Vagina (tissue), 2 donors: Measurements from ENCODE around the gene MEPE. TPM values are rescaled to one million over a fixed set of nuclear protein-coding genes. Genes with fewer than 3 reads are reported as not detected.

ENCODE experiments used
- DNase-seq, 2 donors: peaks; one replicate each; pipeline ENCODE4 v3.0.0-alpha.2; 2017; ENCODE audit errors: extremely low spot score in 2 of 2
- H3K27ac ChIP-seq: fragments of 200-600 bp; sonication (generic); one replicate; pipeline ENCODE4 v1.5.1; 2019
- H3K27me3 ChIP-seq: fragments of 200-600 bp; sonication (generic); one replicate; pipeline ENCODE4 v1.5.1; 2019
- H3K36me3 ChIP-seq, 2 donors: fragments of 200-600 bp; sonication (generic); one replicate each; pipeline ENCODE4 v1.5.1; 2017 to 2019
- H3K4me1 ChIP-seq: fragments of 200-600 bp; sonication (generic); one replicate; pipeline ENCODE4 v1.5.1; 2019
- H3K4me3 ChIP-seq, 2 donors: fragments of 200-600 bp; sonication (generic); 1 replicate in 1 of 2; 2 replicates in 1 of 2; pipeline ENCODE4 v1.5.1; 2016 to 2019
- H3K9me3 ChIP-seq: fragments of 200-600 bp; sonication (generic); one replicate; pipeline ENCODE4 v1.5.1; 2019
- POLR2A ChIP-seq, 2 donors: fragments of 450-650 bp; IDR thresholded peaks; one replicate each; pipeline ENCODE4 v1.6.1; 2017; ENCODE audit warnings: antibody characterized with exemption in 2 of 2, mild to moderate bottlenecking in 2 of 2, moderate library complexity in 2 of 2
- POLR2AphosphoS5 ChIP-seq, 2 donors: sonication (generic); formaldehyde crosslinking; IDR thresholded peaks; one replicate each; pipeline ENCODE4 v1.9.0; 2017; ENCODE audit warnings: antibody characterized with exemption in 2 of 2, mild to moderate bottlenecking in 2 of 2, low read depth in 1 of 2; ENCODE audit not compliant: insufficient read depth in 1 of 2
- intact Hi-C: fragments of 100-400 bp; cut with DNase I; formaldehyde crosslinking; loops from one replicate; pipeline ENCODE4 v1.15.1; 2023
- total RNA-seq: library from RNA; depleted of rRNA; stranded (reverse); fragments of >200 nt; gene quantifications from one replicate; pipeline ENCODE4 v1.2.3, GENCODE V29; 2016
- TF ChIP-seq, protein P1 (sequence below), 3 experiments: fragments of 450-650 bp in 2 of 3; fragments of 200-600 bp in 1 of 3; sonication (generic) in 1 of 3; IDR thresholded peaks; one replicate each; pipeline ENCODE4 v1.5.1; 2017 to 2019; ENCODE audit warnings: antibody characterized with exemption in 3 of 3, mild to moderate bottlenecking in 2 of 3, moderate library complexity in 2 of 3

MEPE gene
- total RNA-seq, 1 donor from 2014 or later = not detected

- TF ChIP-seq POLR2A (IDR thresholded peaks at IDR 0.05) (no peak), POLR2AphosphoS5 (IDR thresholded peaks at IDR 0.05; ENCODE audit: insufficient read depth in 1 of 2, low read depth in 1 of 2) (no peak)
- TF ChIP-seq, protein P1, sequence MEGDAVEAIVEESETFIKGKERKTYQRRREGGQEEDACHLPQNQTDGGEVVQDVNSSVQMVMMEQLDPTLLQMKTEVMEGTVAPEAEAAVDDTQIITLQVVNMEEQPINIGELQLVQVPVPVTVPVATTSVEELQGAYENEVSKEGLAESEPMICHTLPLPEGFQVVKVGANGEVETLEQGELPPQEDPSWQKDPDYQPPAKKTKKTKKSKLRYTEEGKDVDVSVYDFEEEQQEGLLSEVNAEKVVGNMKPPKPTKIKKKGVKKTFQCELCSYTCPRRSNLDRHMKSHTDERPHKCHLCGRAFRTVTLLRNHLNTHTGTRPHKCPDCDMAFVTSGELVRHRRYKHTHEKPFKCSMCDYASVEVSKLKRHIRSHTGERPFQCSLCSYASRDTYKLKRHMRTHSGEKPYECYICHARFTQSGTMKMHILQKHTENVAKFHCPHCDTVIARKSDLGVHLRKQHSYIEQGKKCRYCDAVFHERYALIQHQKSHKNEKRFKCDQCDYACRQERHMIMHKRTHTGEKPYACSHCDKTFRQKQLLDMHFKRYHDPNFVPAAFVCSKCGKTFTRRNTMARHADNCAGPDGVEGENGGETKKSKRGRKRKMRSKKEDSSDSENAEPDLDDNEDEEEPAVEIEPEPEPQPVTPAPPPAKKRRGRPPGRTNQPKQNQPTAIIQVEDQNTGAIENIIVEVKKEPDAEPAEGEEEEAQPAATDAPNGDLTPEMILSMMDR (IDR thresholded peaks at IDR 0.05) = peak; percentile 26 to 73 (median 72)
- Histone ChIP-seq H3K27me3 (no peaks in the 10 kb centered on the region), H3K4me1 (no peaks in the 10 kb centered on the region), H3K27ac (peak overlapping the region; percentile 16), H3K4me3 (no peak overlapping the region), H3K36me3 (no peaks in the 10 kb centered on the region), H3K9me3 (no peaks in the 10 kb centered on the region)
- intact Hi-C loops = no loop called here
- no peak for DNase-seq
Measured at GRCh38 chr4:87838890-87839591, 6.3 kb downstream of the MEPE start.

DNA sequence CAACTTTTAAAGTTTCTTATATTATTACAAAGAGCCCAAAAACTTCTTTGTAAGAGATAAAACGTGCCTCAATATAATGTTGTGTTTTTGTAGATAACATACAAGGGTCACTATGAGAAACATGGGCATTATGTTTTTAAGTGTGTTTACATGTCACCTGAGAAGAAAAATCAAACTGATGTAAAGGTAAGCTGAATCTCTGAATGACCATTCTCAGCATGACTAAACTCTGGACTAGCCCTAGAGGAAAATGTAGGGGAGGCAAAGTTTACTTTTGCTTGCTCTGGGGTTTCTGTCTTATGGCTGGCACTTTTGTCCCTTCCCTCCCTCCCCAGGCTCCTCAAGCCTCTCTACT lies 6.8 kb downstream of the MEPE start:
- intact Hi-C loops = no loop called here
- H3K27me3 ChIP-seq = no peaks in the 10 kb centered on the region
- H3K4me3 ChIP-seq = no peak overlapping the region
- no peaks in the 10 kb centered on the region for H3K36me3 ChIP-seq
- no peaks in the 10 kb centered on the region for H3K4me1 ChIP-seq
- H3K27ac ChIP-seq = no peak overlapping the region
- no peaks in the 10 kb centered on the region for H3K9me3 ChIP-seq
- TF ChIP-seq POLR2AphosphoS5 (IDR thresholded peaks at IDR 0.05; ENCODE audit: insufficient read depth in 1 of 2, low read depth in 1 of 2) = no peak
- TF ChIP-seq, protein P1 (IDR thresholded peaks at IDR 0.05) = peak in 1 of 3 experiments; percentile 5
- no peak for DNase-seq

GRCh38 chr4:87840149-87840548 lies 7.4 kb downstream of the MEPE start:
- no peaks in the 10 kb centered on the region for H3K36me3 ChIP-seq
- no peaks in the 10 kb centered on the region for H3K4me1 ChIP-seq
- H3K27ac ChIP-seq = no peak overlapping the region
- TF ChIP-seq POLR2AphosphoS5 (IDR thresholded peaks at IDR 0.05; ENCODE audit: insufficient read depth in 1 of 2, low read depth in 1 of 2) (no peak), POLR2A (IDR thresholded peaks at IDR 0.05) (no peak)
- TF ChIP-seq, protein P1 (IDR thresholded peaks at IDR 0.05) = no peak
- intact Hi-C loops = loop anchor here (10.0 kb wide), 3 partner anchors 165 to 465 kb away; no protein-coding TSS in a partner anchor
- H3K27me3 ChIP-seq = no peaks in the 10 kb centered on the region
- no peak for DNase-seq
- H3K4me3 ChIP-seq = no peak overlapping the region
- H3K9me3 ChIP-seq = no peaks in the 10 kb centered on the region

- TF ChIP-seq POLR2A (IDR thresholded peaks at IDR 0.05) (no peak), POLR2AphosphoS5 (IDR thresholded peaks at IDR 0.05; ENCODE audit: insufficient read depth in 1 of 2, low read depth in 1 of 2) (no peak)
- TF ChIP-seq, protein P1 (IDR thresholded peaks at IDR 0.05) = no peak
- Histone ChIP-seq H3K4me3 (no peak overlapping the region), H3K27ac (no peak overlapping the region), H3K36me3 (no peaks in the 10 kb centered on the region), H3K9me3 (no peaks in the 10 kb centered on the region), H3K4me1 (no peaks in the 10 kb centered on the region), H3K27me3 (no peaks in the 10 kb centered on the region)
- no peak for DNase-seq
- intact Hi-C loops = loop anchor here (10.0 kb wide), 3 partner anchors 169 to 469 kb away; no protein-coding TSS in a partner anchor
Measured at GRCh38 chr4:87843936-87844335, 11.2 kb downstream of the MEPE start.

GRCh38 chr4:87844452-87844851 lies 11.7 kb downstream of the MEPE start:
- DNase-seq = no peak
- Histone ChIP-seq H3K36me3 (no peaks in the 10 kb centered on the region), H3K27me3 (no peaks in the 10 kb centered on the region), H3K4me3 (no peak overlapping the region), H3K27ac (no peak overlapping the region), H3K4me1 (no peaks in the 10 kb centered on the region), H3K9me3 (no peaks in the 10 kb centered on the region)
- intact Hi-C loops = loop anchor here (10.0 kb wide), 3 partner anchors 170 to 470 kb away; no protein-coding TSS in a partner anchor
- TF ChIP-seq POLR2AphosphoS5 (IDR thresholded peaks at IDR 0.05; ENCODE audit: insufficient read depth in 1 of 2, low read depth in 1 of 2) (no peak), POLR2A (IDR thresholded peaks at IDR 0.05) (no peak)
- TF ChIP-seq, protein P1 (IDR thresholded peaks at IDR 0.05) = no peak
